RWPE2 (cell line): Measurements from ENCODE around the gene FAF1.

Source experiments
- ATAC-seq: fragments of 200-7000 bp; cut with Tn5 transposase; 3 replicates; pipeline ENCODE4 v1.9.1; 2021; ENCODE audit warnings: low read depth
- DNase-seq: peaks from one replicate; pipeline ENCODE4 v3.0.0-alpha.2; 2020; ENCODE audit warnings: low spot score
- H3K27ac ChIP-seq: fragments of 450-650 bp; 2 replicates; pipeline ENCODE4 v1.5.1; 2017; ENCODE audit warnings: mild to moderate bottlenecking; ENCODE audit not compliant: poor library complexity, severe bottlenecking
- H3K27me3 ChIP-seq: fragments of 250-450 bp; sonication (Bioruptor Pico); 2 replicates; pipeline ENCODE4 v1.5.1; 2021; ENCODE audit warnings: mild to moderate bottlenecking, moderate library complexity; ENCODE audit not compliant: insufficient read depth, poor library complexity, severe bottlenecking
- H3K36me3 ChIP-seq: fragments of 250-450 bp; sonication (Bioruptor Pico); 2 replicates; pipeline ENCODE4 v1.5.1; 2020; ENCODE audit warnings: low read depth, mild to moderate bottlenecking, moderate library complexity
- H3K4me1 ChIP-seq: fragments of 250-450 bp; sonication (Bioruptor Pico); 2 replicates; pipeline ENCODE4 v1.5.1; 2021; ENCODE audit warnings: mild to moderate bottlenecking, moderate library complexity; ENCODE audit not compliant: insufficient read depth, poor library complexity, severe bottlenecking
- H3K4me3 ChIP-seq: fragments of 250-450 bp; sonication (Bioruptor Pico); 2 replicates; pipeline ENCODE4 v1.5.1; 2021; ENCODE audit warnings: mild to moderate bottlenecking, moderate library complexity; ENCODE audit not compliant: severe bottlenecking
- H3K9me3 ChIP-seq: fragments of 250-450 bp; sonication (Bioruptor Pico); 2 replicates; pipeline ENCODE4 v1.5.1; 2021; ENCODE audit warnings: mild to moderate bottlenecking, moderate library complexity; ENCODE audit not compliant: severe bottlenecking
- TF ChIP-seq, protein P1 (sequence below): fragments of 450-650 bp; IDR thresholded peaks from one replicate; pipeline ENCODE4 v1.5.1; 2017; ENCODE audit warnings: mild to moderate bottlenecking, moderate library complexity; ENCODE audit not compliant: poor library complexity, severe bottlenecking

Gene FAF1

DNA sequence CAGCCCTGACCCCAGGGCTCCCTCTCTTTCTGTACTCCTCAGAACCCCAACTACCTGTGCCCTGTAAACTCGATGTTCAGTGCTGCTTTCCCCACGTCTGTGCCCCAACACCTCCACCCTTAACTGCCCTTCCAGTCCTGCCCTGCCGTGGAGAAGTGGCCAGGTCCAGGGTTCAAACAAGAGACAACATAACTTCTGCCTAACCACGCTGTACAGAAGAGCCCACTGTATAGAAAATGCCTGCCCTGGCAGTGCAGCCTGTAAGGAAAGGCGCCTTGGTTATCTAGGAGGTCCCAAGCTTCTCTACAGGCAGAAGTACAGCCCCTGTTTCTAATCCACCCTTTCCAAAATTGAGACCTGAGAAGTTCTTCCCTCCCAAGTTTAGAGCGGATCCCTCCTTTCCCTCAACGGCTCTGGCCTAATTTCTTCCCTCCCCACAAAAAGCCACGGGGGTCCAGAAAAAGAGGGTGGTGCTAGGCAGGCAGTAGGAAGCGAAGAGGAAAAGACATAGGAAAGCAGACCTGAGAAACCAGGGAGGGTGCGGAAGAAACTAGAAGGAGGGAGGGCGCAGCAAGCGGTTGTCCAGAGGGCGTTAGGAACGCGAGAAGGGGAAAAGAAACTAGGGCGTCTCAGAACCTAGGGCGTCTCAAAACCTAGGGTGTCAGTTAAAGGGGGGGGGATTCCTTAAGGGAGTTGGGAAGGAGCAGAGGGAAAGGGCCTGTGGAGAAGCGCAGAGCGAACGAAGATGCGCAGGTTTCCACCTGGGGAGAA lies 540.0 kb downstream of the FAF1 start:
- TF ChIP-seq, protein P1, sequence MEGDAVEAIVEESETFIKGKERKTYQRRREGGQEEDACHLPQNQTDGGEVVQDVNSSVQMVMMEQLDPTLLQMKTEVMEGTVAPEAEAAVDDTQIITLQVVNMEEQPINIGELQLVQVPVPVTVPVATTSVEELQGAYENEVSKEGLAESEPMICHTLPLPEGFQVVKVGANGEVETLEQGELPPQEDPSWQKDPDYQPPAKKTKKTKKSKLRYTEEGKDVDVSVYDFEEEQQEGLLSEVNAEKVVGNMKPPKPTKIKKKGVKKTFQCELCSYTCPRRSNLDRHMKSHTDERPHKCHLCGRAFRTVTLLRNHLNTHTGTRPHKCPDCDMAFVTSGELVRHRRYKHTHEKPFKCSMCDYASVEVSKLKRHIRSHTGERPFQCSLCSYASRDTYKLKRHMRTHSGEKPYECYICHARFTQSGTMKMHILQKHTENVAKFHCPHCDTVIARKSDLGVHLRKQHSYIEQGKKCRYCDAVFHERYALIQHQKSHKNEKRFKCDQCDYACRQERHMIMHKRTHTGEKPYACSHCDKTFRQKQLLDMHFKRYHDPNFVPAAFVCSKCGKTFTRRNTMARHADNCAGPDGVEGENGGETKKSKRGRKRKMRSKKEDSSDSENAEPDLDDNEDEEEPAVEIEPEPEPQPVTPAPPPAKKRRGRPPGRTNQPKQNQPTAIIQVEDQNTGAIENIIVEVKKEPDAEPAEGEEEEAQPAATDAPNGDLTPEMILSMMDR = no peak
- Histone ChIP-seq H3K4me3 (no peak overlapping the region), H3K27ac (no peak overlapping the region), H3K4me1 (no peaks in the 10 kb centered on the region), H3K27me3 (peaks cover 98% of the 10 kb centered on the region), H3K9me3 (no peaks in the 10 kb centered on the region), H3K36me3 (no peaks in the 10 kb centered on the region)
- ATAC-seq (no peak), DNase-seq (no peak)

DNA sequence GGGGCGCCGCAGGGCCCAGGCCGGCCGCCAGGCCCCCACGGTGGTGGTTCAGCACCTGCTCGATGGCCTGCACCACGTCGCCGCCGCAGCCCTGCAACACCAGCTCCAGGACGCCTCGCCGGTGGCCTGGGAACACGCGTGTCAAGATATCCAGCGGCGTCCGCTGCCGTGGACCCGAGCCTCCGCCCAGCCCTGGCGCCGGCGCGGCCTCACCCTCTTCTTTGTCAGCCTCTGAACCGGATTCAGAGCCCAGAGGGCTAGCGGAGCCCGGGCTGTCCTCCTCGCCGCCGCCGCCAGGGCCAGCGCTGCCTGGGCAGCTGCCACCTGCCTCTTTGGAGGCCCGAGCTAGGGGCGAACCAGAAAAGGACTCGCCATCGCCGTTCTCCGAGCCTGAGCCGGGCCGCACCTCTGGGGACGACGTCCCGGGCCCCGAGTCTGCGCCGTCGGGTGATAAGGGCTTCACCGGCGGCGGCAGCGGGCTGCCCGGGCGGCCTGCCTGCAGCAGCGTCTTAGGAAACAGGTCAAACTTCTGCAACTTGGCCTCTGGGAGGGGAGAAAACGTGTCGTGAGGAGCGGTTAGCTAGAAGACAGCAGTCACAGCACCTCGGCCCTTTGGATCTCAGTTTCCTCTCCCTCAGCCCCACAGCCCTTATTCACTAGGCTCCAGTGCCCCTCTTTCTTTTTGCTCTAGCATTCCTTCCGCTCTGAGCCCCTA lies 540.7 kb downstream of the FAF1 start:
- no peaks in the 10 kb centered on the region for H3K36me3 ChIP-seq
- DNase-seq = no peak
- H3K27ac ChIP-seq = no peak overlapping the region
- no peak overlapping the region for H3K4me3 ChIP-seq
- ATAC-seq = no peak
- H3K9me3 ChIP-seq = no peaks in the 10 kb centered on the region
- TF ChIP-seq, protein P1 = no peak
- H3K4me1 ChIP-seq = no peaks in the 10 kb centered on the region
- peaks cover 98% of the 10 kb centered on the region for H3K27me3 ChIP-seq

DNA sequence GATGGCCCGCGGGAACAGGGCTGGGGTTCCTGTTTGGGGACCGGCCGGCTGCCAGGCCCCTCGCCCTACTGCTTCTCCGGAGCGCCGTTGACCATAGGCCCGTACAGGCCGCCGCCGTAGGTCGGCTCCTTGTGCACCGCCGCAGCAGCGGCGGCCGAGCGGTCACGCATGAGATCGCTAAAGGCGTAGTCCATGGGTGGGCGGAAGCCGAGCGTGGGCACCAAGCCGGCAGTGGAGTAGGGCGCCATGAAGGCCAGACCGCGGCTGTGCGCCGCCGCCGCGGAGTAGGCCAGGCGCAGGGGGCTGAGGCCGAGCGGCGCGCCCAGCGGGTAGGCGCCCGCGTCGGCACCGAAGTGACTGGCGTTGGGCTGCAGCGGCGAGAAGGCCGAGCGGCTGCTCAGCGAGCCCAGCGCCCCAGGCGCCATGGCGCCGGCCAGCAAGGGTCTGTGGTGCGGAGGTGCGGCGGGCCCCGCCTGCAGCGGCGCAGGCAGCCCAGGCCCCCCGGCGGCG lies 541.4 kb downstream of the FAF1 start:
- H3K9me3 ChIP-seq = no peaks in the 10 kb centered on the region
- H3K4me1 ChIP-seq = no peaks in the 10 kb centered on the region
- H3K36me3 ChIP-seq = no peaks in the 10 kb centered on the region

DNA sequence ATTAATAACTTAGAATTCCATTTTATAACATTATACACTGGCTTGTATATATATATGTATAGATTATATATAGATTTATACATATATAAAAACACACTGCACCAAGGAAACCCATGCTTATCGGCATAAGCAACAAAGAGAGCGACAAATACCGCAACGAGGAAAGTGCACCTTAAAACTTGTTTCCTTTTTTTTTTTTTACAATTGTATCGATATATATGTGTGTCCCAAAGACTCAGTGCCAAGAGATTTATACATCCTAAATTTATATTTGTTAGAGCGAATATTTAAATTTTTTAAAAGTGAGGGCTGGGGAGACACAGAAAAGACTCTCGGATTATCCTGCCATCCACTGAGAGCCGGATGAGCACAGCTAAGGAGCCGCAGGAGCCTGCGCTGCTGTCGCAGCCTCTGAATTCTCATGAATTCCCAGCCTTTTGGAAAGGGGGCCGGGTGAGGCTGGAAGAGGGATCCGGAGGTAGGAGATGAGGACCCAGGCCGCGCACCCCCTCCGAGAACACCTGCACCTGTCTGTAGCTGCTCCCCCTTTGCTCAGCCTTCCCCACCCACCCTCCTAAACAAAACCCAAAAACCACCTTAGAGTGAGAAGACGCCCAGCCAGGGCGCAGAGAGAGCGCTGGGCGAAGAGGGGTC lies 542.0 kb downstream of the FAF1 start:
- no peak for DNase-seq
- ATAC-seq = no peak
- no peaks in the 10 kb centered on the region for H3K36me3 ChIP-seq
- H3K4me1 ChIP-seq = no peaks in the 10 kb centered on the region
- no peaks in the 10 kb centered on the region for H3K9me3 ChIP-seq
- H3K4me3 ChIP-seq = no peak overlapping the region
- H3K27ac ChIP-seq = no peak overlapping the region
- TF ChIP-seq, protein P1 = no peak
- H3K27me3 ChIP-seq = peaks cover 96% of the 10 kb centered on the region

More for the DNA sequence above, 541.4 kb downstream of the FAF1 start:
- DNase-seq (no peak), ATAC-seq (no peak)
- TF ChIP-seq, protein P1 = no peak
- H3K27ac ChIP-seq = no peak overlapping the region
- H3K27me3 ChIP-seq = peaks cover 98% of the 10 kb centered on the region
- H3K4me3 ChIP-seq = no peak overlapping the region
